HepG2 (cell line): ENCODE measurements around the gene AADAT. TPM values are rescaled to one million over a fixed set of nuclear protein-coding genes. Genes with fewer than 3 reads are reported as not detected.

ENCODE experiments used
- BORCS8-MEF2B ChIP-seq: sonication (generic); formaldehyde crosslinking; IDR thresholded peaks from 2 replicates; pipeline ENCODE4 v1.8.0; 2022; ENCODE audit warnings: mild to moderate bottlenecking, missing genetic modification reagents
- EED ChIP-seq: sonication (generic); formaldehyde crosslinking; IDR thresholded peaks from 2 replicates; pipeline ENCODE4 v1.5.0; 2020; ENCODE audit warnings: mild to moderate bottlenecking, missing genetic modification reagents
- LCORL ChIP-seq, 2 experiments: fragments of 450-650 bp in 1 of 2; sonication (generic) in 1 of 2; formaldehyde crosslinking in 1 of 2; IDR thresholded peaks; 2 replicates each; pipeline versions ENCODE4 v1.5.0 to v1.6.1; 2017 to 2020; ENCODE audit warnings: antibody characterized with exemption in 1 of 2, missing genetic modification reagents in 1 of 2
- SAFB2 ChIP-seq: sonication (generic); formaldehyde crosslinking; IDR thresholded peaks from 2 replicates; pipeline ENCODE4 v1.5.1; 2020; ENCODE audit warnings: missing genetic modification reagents, low read depth, mild to moderate bottlenecking, borderline replicate concordance
- ZBTB8A ChIP-seq: sonication (generic); formaldehyde crosslinking; IDR thresholded peaks from 2 replicates; pipeline ENCODE4 v1.4.0; 2020; ENCODE audit warnings: mild to moderate bottlenecking, low read depth, missing genetic modification reagents, borderline replicate concordance
- ZNF124 ChIP-seq: sonication (generic); formaldehyde crosslinking; IDR thresholded peaks from 2 replicates; pipeline ENCODE4 v1.4.0; 2020; ENCODE audit warnings: missing genetic modification reagents
- ZNF292 ChIP-seq: sonication (generic); formaldehyde crosslinking; IDR thresholded peaks from 2 replicates; pipeline ENCODE4 v1.8.1; 2022; ENCODE audit warnings: mild to moderate bottlenecking, low read depth, missing genetic modification reagents, borderline replicate concordance
- ZNF407 ChIP-seq: sonication (generic); formaldehyde crosslinking; IDR thresholded peaks from one replicate; pipeline ENCODE4 v1.5.1; 2020; ENCODE audit warnings: mild to moderate bottlenecking, missing genetic modification reagents; ENCODE audit errors: not compliant biosample characterization
- ZNF496 ChIP-seq: sonication (generic); formaldehyde crosslinking; IDR thresholded peaks from 2 replicates; pipeline ENCODE4 v1.8.1; 2023; ENCODE audit warnings: mild to moderate bottlenecking, moderate library complexity, missing genetic modification reagents; ENCODE audit not compliant: insufficient replicate concordance
- polyA plus RNA-seq, 8 experiments: library from polyadenylated mRNA; depleted of rRNA in 3 of 8; stranded (reverse) in 7 of 8; unstranded in 1 of 8; fragments of >200 nt; fragmentation: Illumina TruSeq in 4 of 8; extraction: Trizol in 4 of 8; gene quantifications; 2 replicates each; pipeline versions ENCODE4 v1.2.1 to v1.2.3, GENCODE V29; 2011 to 2016; ENCODE audit warnings: low read depth in 4 of 8, missing spikeins in 1 of 8, mixed read lengths in 1 of 8; ENCODE audit not compliant: insufficient read depth in 1 of 8
- total RNA-seq, 5 experiments: library from RNA; depleted of rRNA; stranded (reverse); fragments of >200 nt; fragmentation: Illumina TruSeq; extraction: Trizol; gene quantifications; 2 replicates each; pipeline ENCODE4 v1.2.3, GENCODE V29; 2016; ENCODE audit warnings: low read depth in 1 of 5
- TF ChIP-seq, protein P1 (sequence below): sonication (generic); formaldehyde crosslinking; IDR thresholded peaks from 2 replicates; pipeline ENCODE4 v1.4.0; 2020; ENCODE audit warnings: mild to moderate bottlenecking, missing genetic modification reagents

The AADAT gene
- total and polyA plus RNA-seq, 2 of the 13 experiments (the other 11 are each of a cell fraction or from before 2014, with no cell fraction given) = 6.1 to 9.1 TPM

GRCh38 chr4:170027181-170027829 is 62.5 kb downstream of the AADAT start (continued):
- TF ChIP-seq ZNF407 (CRISPR knock-in tag) (no peak), SAFB2 (CRISPR knock-in tag) (no peak), EED (CRISPR knock-in tag) (peak; percentile 87), ZBTB8A (CRISPR knock-in tag) (no peak), ZNF292 (peak; percentile 39; the same call in 1 of the 2 replicates), ZNF124 (CRISPR knock-in tag) (no peak), LCORL (IDR thresholded peaks at IDR 0.05) (no peak), LCORL (CRISPR knock-in tag; IDR thresholded peaks at IDR 0.05) (peak; percentile 27; the same call in 1 of the 2 replicates), BORCS8-MEF2B (peak; percentile 91), ZNF496 (CRISPR knock-in tag) (no peak)
- TF ChIP-seq, protein P1, sequence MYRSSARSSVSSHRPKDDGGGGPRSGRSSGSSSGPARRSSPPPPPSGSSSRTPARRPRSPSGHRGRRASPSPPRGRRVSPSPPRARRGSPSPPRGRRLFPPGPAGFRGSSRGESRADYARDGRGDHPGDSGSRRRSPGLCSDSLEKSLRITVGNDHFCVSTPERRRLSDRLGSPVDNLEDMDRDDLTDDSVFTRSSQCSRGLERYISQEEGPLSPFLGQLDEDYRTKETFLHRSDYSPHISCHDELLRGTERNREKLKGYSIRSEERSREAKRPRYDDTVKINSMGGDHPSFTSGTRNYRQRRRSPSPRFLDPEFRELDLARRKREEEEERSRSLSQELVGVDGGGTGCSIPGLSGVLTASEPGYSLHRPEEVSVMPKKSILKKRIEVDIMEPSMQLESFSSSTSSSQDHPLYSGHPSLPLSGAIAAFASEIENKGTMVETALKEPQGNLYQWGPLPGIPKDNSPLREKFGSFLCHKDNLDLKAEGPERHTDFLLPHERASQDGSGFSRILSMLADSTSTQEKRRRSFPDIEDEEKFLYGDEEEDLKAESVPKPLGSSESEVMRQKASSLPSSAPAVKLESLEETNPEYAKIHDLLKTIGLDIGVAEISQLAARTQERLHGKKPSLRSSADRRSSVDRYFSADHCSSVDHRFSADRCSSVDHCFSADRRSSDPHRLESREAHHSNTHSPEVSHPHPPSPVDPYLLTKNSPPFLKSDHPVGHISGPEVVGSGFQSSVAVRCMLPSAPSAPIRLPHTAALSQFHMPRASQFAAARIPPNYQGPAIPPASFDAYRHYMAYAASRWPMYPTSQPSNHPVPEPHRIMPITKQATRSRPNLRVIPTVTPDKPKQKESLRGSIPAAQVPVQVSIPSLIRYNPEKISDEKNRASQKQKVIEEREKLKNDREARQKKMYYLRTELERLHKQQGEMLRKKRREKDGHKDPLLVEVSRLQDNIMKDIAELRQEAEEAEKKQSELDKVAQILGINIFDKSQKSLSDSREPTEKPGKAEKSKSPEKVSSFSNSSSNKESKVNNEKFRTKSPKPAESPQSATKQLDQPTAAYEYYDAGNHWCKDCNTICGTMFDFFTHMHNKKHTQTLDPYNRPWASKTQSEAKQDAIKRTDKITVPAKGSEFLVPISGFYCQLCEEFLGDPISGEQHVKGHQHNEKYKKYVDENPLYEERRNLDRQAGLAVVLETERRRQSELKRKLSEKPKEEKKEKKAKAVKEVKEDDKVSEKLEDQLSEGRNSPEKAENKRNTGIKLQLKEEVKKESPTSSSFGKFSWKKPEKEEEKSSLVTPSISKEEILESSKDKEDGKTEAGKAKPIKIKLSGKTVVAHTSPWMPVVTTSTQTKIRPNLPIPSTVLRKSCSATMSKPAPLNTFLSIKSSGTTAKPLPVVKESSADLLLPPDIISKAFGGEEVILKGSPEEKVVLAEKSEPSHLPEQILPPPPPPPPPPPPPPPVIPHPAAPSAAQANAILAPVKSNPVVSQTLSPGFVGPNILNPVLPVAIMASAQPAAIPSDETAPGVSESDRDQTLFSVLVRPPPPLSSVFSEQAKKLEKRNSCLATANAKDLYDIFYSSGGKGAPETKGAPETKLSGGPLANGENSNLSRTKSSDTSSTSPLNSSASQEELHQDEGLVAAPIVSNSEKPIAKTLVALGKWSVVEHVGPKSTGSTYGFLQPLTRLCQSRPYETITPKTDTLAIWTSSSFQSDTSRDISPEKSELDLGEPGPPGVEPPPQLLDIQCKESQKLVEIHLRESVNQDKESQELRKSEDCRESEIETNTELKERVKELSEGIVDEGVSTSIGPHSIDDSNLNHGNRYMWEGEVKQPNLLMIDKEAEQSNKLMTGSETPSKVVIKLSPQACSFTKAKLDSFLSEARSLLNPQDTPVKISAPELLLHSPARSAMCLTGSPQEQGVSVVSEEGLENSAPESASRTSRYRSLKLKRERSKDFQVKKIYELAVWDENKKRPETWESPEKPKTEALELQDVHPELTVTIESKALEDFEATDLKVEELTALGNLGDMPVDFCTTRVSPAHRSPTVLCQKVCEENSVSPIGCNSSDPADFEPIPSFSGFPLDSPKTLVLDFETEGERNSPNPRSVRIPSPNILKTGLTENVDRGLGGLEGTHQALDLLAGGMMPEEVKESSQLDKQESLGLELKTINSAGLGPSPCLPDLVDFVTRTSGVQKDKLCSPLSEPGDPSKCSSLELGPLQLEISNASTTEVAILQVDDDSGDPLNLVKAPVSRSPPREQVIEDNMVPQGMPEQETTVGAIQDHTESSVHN (CRISPR knock-in tag) = peak; percentile 88; the same call in 1 of the 2 replicates
